ENCODE data around the gene DMD.
"Not testable (repeated sequence)": the region's sequence is repeated elsewhere in the genome, so short reads cannot be mapped to it uniquely, and the experiment has no call there.

Gene DMD

GRCh38 chrX:32370456-32371205, 840.7 kb downstream of the DMD start:
- Mint-ChIP-seq H3K36me3 (no peaks in the 10 kb centered on the region), H3K4me1 (no peaks in the 10 kb centered on the region), H3K9me3 (no peaks in the 10 kb centered on the region), H3K27ac (no peak overlapping the region), H3K27me3 (no peaks in the 10 kb centered on the region), H3K4me3 (no peak overlapping the region)

DNA sequence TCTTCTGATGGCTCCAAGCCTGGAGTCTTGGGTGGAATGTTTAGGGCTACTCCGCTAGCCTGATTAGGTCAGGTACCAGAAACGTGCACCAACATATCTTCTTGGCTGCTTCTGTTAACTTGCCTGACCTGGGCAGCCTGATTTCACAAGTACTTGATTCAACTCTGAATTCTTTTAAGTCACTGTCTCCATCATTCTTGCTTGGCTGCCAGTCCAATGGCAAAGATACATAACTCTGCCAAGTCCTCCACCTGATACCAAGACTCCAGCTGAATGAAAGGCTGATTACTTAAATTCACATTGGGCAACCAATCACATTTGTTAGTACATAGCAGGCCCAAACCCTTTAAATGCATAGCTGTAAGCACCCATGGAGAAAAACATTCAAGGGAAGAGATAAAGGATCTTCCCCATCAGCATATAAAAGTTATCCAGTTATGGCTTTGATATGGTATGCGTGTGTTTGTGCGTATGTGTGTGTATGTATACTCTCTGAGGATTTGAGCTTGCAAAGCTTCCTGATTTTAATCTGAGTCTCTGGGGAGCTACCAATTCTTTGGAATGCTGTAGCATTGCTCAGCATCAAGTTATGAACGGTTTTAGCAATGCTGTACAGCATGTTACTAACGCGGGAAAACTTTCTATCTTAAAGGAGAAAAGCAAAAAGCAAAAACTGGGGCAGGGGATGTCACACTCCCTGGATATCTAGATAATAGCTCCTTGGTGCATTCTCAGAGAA, 917.2 kb downstream of the DMD start:
- Mint-ChIP-seq H3K27me3 (no peaks in the 10 kb centered on the region), H3K36me3 (no peaks in the 10 kb centered on the region), H3K9me3 (peaks cover 4% of the 10 kb centered on the region), H3K27ac (no peak overlapping the region), H3K4me3 (no peak overlapping the region), H3K4me1 (no peaks in the 10 kb centered on the region)

DNA sequence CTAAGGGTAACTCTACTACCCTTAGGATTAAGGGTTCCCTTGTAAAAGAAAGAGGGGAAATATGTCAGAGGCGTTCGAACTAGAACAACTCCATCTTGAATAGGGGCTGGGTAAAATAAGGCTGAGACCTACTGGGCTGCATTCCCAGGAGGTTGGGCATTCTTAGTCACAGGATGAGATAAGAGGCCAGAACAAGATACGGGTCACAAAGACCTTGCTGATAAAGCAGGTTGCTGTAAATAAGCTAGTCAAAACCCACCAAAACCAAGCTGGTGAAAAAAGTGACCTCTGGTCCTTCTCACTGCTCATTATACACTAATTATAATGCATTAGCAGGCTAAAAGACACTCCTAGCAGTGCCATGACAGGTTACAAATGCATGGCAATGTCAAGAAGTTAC, 922.0 kb downstream of the DMD start:
- Mint-ChIP-seq H3K27ac (no peak overlapping the region), H3K27me3 (no peaks in the 10 kb centered on the region), H3K4me1 (no peaks in the 10 kb centered on the region), H3K9me3 (peaks cover 4% of the 10 kb centered on the region), H3K36me3 (no peaks in the 10 kb centered on the region), H3K4me3 (no peak overlapping the region)

DNA sequence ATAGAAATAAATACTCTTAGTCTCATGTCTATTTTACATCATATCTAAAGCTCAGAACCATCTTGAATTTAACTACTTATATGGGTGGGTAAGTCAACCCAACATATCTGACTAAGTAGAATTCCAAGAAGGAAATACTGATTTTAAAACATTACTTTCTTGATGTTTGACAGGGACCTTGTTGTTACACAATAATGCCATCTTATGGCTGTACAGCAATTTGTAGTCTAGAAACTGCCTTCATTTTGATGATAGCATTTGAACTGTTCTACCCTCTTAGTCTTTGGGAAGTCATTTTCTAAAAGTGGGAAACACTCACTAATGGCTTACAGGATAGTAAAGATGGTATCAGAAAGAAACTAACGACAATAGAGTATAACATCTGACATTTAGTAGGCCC, 929.5 kb downstream of the DMD start:
- no peaks in the 10 kb centered on the region for H3K9me3 Mint-ChIP-seq
- H3K4me3 Mint-ChIP-seq: no peak overlapping the region
- no peak overlapping the region for H3K27ac Mint-ChIP-seq
- H3K36me3 Mint-ChIP-seq: no peaks in the 10 kb centered on the region
- no peaks in the 10 kb centered on the region for H3K27me3 Mint-ChIP-seq
- H3K4me1 Mint-ChIP-seq: no peaks in the 10 kb centered on the region

DNA sequence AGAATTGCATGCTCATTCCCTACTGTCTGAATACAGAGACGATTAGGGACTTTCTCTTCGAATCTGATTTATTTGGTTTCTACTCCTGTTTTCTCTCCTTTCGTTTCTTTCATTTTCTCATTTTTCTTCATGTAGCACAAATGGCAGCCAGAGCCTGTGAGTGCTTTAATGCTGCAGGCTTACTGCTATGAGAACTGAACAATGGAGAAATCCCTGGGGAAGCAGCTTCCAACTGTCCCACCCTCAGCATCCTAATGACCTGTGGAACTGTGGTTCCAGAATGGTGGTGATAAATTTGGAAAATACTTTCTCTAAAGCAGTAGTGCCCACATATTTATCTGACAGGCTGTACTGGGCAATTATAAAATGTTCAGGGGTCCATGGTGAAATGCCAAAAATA, 930.4 kb downstream of the DMD start:
- Mint-ChIP-seq H3K4me1 (no peaks in the 10 kb centered on the region), H3K9me3 (no peaks in the 10 kb centered on the region), H3K27me3 (no peaks in the 10 kb centered on the region), H3K4me3 (no peak overlapping the region), H3K27ac (no peak overlapping the region), H3K36me3 (no peaks in the 10 kb centered on the region)

- H3K36me3 Mint-ChIP-seq: no peaks in the 10 kb centered on the region
- H3K9me3 Mint-ChIP-seq: no peaks in the 10 kb centered on the region
- no peaks in the 10 kb centered on the region for H3K4me1 Mint-ChIP-seq
- no peak overlapping the region for H3K4me3 Mint-ChIP-seq
- H3K27ac Mint-ChIP-seq: no peak overlapping the region
- no peaks in the 10 kb centered on the region for H3K27me3 Mint-ChIP-seq
Observed at GRCh38 chrX:32280489-32280888, 930.9 kb downstream of the DMD start.

- H3K9me3 Mint-ChIP-seq: no peaks in the 10 kb centered on the region
Observed at GRCh38 chrX:32276153-32276552, 935.2 kb downstream of the DMD start.

GRCh38 chrX:32269866-32270265, 941.5 kb downstream of the DMD start:
- Mint-ChIP-seq H3K36me3 (no peaks in the 10 kb centered on the region), H3K27me3 (no peaks in the 10 kb centered on the region), H3K4me3 (no peak overlapping the region), H3K27ac (no peak overlapping the region), H3K9me3 (no peaks in the 10 kb centered on the region), H3K4me1 (no peaks in the 10 kb centered on the region)

More at GRCh38 chrX:32276153-32276552, 935.2 kb downstream of the DMD start:
- no peaks in the 10 kb centered on the region for H3K4me1 Mint-ChIP-seq
- no peaks in the 10 kb centered on the region for H3K27me3 Mint-ChIP-seq
- no peak overlapping the region for H3K4me3 Mint-ChIP-seq
- H3K27ac Mint-ChIP-seq: no peak overlapping the region
- no peaks in the 10 kb centered on the region for H3K36me3 Mint-ChIP-seq

GRCh38 chrX:32268207-32268606, 943.1 kb downstream of the DMD start:
- Mint-ChIP-seq H3K27me3 (no peaks in the 10 kb centered on the region), H3K4me3 (no peak overlapping the region), H3K27ac (no peak overlapping the region), H3K9me3 (no peaks in the 10 kb centered on the region), H3K36me3 (no peaks in the 10 kb centered on the region), H3K4me1 (no peaks in the 10 kb centered on the region)

DNA sequence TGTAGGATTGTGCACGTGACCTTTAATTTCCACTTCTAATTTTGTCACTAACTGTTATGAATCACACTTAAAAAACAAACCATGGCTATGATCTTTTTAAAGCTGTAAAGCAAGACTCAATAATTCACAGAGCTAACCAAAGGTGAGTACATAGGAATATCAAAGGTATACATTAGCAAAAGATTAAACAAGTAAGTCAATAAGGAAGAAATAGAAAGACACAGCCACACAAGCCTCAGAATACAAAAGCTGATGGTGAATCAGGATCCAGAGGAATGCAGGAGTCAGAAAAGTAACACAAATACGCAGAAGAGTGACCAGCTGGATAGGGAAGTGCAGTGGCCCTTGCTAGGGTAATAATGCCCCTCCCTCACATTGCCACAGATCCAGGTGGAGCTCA, 943.6 kb downstream of the DMD start:
- H3K27me3 Mint-ChIP-seq: no peaks in the 10 kb centered on the region
- H3K4me3 Mint-ChIP-seq: no peak overlapping the region

GRCh38 chrX:32246675-32247074, 964.7 kb downstream of the DMD start:
- H3K27me3 Mint-ChIP-seq, H3K27ac Mint-ChIP-seq, H3K36me3 Mint-ChIP-seq: not testable (repeated sequence)

More for the DNA sequence above, 943.6 kb downstream of the DMD start:
- no peaks in the 10 kb centered on the region for H3K4me1 Mint-ChIP-seq
- no peaks in the 10 kb centered on the region for H3K9me3 Mint-ChIP-seq
- no peaks in the 10 kb centered on the region for H3K36me3 Mint-ChIP-seq
- H3K27ac Mint-ChIP-seq: no peak overlapping the region

GRCh38 chrX:32195611-32196010, 1015.7 kb downstream of the DMD start:
- no peak overlapping the region for H3K4me3 Mint-ChIP-seq
- no peaks in the 10 kb centered on the region for H3K4me1 Mint-ChIP-seq
- H3K27ac Mint-ChIP-seq: no peak overlapping the region
- no peaks in the 10 kb centered on the region for H3K36me3 Mint-ChIP-seq
- H3K9me3 Mint-ChIP-seq: peaks cover 7% of the 10 kb centered on the region
- H3K27me3 Mint-ChIP-seq: no peaks in the 10 kb centered on the region

More at GRCh38 chrX:32246675-32247074, 964.7 kb downstream of the DMD start:
- H3K9me3 Mint-ChIP-seq, H3K4me1 Mint-ChIP-seq, H3K4me3 Mint-ChIP-seq: not testable (repeated sequence)

DNA sequence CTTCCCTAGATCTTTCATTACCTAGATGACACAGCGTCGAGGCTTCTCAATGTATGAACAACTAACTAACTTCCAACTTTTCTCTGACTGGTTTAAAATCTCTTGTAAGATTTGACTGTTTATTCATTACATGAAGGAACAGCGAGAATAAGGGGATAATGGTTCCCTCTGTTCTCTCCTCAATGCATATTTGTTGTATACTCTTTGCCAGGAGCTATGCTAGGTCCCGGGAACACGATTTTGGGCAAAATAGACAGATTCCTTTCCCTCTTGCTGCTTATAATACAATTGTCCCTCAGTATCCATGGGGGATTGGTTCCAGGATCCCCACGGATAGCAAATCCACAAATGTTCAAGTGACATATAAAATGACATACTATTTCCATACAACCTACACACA, 1020.0 kb downstream of the DMD start:
- H3K27ac Mint-ChIP-seq: no peak overlapping the region
- H3K9me3 Mint-ChIP-seq: peaks cover 7% of the 10 kb centered on the region

GRCh38 chrX:32185160-32185559, 1026.2 kb downstream of the DMD start:
- Mint-ChIP-seq H3K27ac (no peak overlapping the region), H3K4me1 (no peaks in the 10 kb centered on the region), H3K27me3 (no peaks in the 10 kb centered on the region)

More for the DNA sequence above, 1020.0 kb downstream of the DMD start:
- Mint-ChIP-seq H3K4me3 (no peak overlapping the region), H3K4me1 (no peaks in the 10 kb centered on the region), H3K27me3 (no peaks in the 10 kb centered on the region), H3K36me3 (no peaks in the 10 kb centered on the region)

GRCh38 chrX:32183066-32183465, 1028.3 kb downstream of the DMD start:
- Mint-ChIP-seq H3K4me1 (no peaks in the 10 kb centered on the region), H3K27me3 (no peaks in the 10 kb centered on the region), H3K4me3 (no peak overlapping the region), H3K36me3 (no peaks in the 10 kb centered on the region), H3K27ac (no peak overlapping the region), H3K9me3 (no peaks in the 10 kb centered on the region)

More at GRCh38 chrX:32185160-32185559, 1026.2 kb downstream of the DMD start:
- Mint-ChIP-seq H3K36me3 (no peaks in the 10 kb centered on the region), H3K4me3 (no peak overlapping the region), H3K9me3 (no peaks in the 10 kb centered on the region)

DNA sequence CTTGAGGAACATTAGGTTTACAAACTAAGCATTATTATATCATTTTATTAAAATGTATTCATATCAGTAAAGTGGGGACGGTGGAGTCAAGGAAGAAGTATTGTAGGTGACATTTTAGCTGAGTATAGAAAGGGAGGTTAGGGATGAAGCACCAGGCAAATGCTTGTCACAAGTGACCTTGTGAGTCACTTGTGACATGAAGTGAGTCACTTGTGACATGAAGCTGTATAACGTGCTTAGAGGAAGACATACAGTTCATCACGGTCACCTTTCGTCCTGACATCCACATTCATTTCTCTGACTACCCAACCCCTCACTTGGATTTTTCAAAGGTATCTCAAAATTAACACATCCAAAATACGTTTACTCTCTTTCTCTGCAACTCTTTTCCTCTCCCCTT, 1034.8 kb downstream of the DMD start:
- no peaks in the 10 kb centered on the region for H3K36me3 Mint-ChIP-seq
- H3K27me3 Mint-ChIP-seq: no peaks in the 10 kb centered on the region
- no peak overlapping the region for H3K4me3 Mint-ChIP-seq
- H3K9me3 Mint-ChIP-seq: no peaks in the 10 kb centered on the region
- no peak overlapping the region for H3K27ac Mint-ChIP-seq
- no peaks in the 10 kb centered on the region for H3K4me1 Mint-ChIP-seq

Measured in activated naive CD4-positive, alpha-beta T cell treated with anti-CD3 and anti-CD28 coated beads, Interleukin-2, amount 50 U/mL, for 24 hours (primary cell).